Suppressor macrophage treated with lipopolysaccharide for 1 hour (primary cell): Measurements from ENCODE around the gene NAE1.
"Not testable (repeated sequence)": the region's sequence is repeated elsewhere in the genome, so short reads cannot be mapped to it uniquely, and the experiment has no call there.

Experiments
- DNase-seq, 3 donors: peaks; one replicate each; pipeline ENCODE4 v3.0.0-alpha.2; 2020 to 2022

The NAE1 gene

GRCh38 chr16:66830422-66831404 lies at the start of gene NAE1:
NAE1 (minus strand) TSS chr16:66830976; CDS start chr16:66830899, 77 bp downstream.
- peak; percentile 93 to 98 (median 97) for DNase-seq

- peak; percentile 79 to 83 (median 83) for DNase-seq
These were observed 47.3 kb upstream of the NAE1 start for GRCh38 chr16:66878067-66878466.

DNA sequence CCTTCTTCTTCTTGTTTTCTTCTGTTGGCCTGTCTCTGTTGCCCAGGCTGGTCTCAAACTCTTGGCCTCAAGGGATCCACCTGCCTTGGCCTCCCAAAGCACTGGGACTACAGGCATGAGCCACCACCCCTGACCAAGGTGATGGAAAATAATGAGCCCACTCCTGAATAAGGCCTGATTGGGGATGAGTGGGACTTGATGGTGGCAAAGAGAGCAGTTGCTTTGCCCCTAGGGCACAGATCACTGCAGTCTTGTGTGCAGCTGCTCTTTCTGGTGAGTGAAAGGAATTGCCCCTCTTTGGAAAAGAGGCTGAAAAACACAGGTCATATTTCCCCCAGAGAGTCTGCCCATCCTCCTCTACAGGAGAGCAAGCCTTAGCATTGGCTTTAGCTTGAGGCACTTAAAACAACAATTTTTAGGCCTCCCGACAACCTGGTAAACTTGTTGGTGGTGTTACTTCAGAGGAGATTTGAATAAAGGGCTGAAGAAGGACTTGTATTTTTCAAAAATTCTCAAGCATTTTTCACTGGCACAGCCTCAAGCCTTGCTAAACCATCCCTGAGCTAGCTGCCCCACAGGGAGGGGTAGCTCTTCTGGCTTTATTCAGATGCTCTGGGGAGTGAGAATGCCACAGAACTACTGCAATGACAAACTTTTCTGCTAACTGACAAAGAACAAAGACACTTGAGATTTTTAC lies 43.5 kb upstream of the NAE1 start:
- peak in 1 of 3 donors; percentile 13 for DNase-seq

- no peak for DNase-seq
These were observed 42.9 kb upstream of the NAE1 start for GRCh38 chr16:66873685-66874055.

- peak; percentile 99 to 100 (median 100) for DNase-seq
These were observed 42.3 kb upstream of the NAE1 start for GRCh38 chr16:66872943-66873684.

GRCh38 chr16:66872559-66872942 lies 41.8 kb upstream of the NAE1 start:
- DNase-seq: no peak

- DNase-seq: no peak
These were observed 41.1 kb upstream of the NAE1 start for GRCh38 chr16:66871840-66872239.

DNA sequence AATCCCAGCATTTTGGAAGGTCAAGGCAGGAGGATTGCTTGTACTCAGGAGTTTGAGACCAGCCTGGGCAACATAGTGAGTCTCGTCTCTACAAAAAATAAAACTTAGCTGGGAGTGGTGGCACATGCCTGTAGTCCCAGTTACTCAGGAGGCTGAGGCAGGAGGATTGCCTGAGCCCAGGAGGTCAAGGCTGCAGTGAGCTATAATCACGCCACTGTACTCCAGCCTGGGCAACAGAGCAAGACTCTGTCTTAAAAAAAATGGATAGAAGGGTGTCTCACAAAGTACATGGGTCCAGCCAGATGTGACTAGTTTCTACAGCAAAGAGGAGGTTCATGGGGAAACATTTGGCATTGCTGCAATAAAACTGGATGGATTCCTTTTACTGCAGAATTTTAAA lies 40.6 kb upstream of the NAE1 start:
- DNase-seq: not testable (repeated sequence)

DNA sequence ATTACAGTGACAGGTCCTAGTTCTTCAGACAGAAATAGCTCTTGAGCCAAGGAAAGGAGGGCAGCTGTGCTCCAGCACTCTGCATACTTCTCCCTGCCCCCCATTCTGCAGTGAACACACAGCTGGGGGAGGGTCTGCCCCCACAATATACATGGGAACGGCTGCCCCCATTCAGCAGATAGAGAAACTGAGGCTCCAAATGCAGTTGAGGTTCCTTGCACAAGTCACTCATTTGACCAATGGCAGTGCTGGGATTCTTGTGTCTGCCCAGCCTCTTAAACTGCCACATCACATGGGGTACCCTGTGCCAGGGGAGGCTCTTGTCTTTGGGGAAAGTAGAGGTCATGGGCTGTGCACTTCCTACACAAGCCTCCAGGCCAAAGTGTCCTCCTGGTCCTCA lies 38.6 kb upstream of the NAE1 start:
- peak in 1 of 3 donors; percentile 12 for DNase-seq

DNA sequence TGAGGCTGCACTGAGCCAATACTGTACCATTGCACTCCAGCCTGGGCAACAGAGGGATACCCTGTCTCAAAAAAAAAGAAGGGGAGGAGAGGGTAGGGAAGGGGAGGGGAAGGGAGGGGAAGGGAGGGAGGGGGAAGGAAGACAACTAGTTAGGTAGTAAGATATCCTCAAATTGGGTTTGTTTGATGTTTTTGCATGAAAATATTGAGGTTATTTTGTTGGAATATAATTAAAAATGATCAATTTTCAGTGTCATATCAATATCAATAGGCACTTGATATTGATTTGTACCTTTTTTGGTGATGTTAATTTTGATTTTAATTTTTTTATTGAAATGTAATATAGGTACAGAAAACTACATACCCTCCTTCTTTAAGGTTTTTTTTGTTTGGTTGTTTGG lies 32.9 kb upstream of the NAE1 start:
- no peak for DNase-seq

DNA sequence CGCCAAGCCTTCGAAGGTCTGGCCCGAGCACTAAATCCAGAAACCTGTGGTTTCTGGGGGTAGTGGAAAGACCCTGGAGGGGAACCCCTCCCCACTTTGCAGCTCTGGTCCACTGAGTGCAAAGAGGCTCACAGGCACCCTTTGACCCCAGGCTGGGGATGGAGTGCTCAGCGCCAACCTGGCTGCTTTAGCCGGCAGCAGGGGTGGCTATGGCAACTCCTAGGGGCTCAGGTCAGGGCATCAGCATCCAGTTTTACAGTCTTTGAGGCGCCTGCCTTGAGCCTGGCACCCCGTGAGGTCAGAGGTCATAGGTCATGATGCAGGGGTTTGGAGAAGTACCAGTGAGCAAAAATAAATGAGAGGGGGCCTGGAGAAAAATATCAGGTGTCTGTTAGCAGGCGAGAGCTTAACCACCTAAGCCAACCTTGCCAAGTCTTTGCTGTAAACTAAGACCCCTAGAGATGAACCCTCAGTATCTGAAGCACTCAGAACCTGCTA lies 31.3 kb upstream of the NAE1 start:
- no peak for DNase-seq

DNA sequence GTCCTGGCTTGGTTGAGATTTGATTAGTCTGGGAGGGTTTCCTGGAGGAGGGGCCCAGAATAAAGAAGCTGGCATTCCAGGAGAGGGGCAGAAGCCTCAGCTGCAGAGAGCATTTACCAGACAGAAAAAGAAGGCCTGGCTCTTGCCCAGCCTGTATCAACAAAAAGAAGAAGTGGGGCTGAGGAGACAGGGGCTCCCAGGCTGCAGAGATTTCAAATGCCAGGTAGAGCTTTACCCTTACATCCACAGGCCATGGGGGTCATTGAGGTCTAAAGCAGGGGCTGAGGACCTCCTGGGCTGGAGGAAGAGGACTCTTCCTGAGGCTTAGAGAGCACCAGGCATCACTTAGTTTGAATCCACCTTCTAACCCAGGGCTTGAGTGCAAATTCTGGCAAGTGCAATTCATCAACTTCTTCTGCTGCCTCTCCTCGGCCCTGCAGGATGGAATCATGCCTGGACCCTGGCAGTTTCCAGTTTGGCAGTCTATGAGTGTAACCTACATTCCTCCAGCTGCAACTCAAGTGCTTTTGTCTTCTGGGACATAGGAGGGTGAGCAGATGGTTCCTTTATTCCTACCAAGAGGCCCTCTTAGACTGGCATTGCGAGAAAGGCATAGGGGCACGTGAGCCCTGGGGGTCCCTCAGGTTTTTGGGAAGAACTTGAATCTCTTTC lies 28.8 kb upstream of the NAE1 start:
- no peak for DNase-seq

GRCh38 chr16:66858740-66859396 lies 28.1 kb upstream of the NAE1 start:
- DNase-seq: no peak

- no peak for DNase-seq
These were observed 26.7 kb upstream of the NAE1 start for GRCh38 chr16:66857437-66857836.

DNA sequence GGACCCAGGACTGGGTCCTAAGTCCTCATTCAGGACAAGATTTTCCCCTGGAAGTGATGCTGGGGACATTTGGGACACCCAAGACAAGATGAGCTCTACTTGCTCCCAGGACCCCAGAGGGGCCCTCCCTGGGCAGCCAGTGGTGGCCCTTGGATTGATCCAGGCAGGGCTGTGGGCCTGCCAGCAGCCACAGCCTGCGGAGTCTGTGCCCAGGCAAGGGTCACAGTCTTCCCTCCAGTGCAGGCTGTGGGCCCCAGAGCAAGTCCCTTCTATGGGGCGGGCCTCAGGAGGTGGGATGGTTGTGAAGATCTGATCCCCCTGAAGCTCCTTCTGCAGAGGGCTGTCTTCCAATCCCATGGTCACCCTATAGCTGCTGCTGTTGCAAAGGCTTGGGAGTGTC lies 26.0 kb upstream of the NAE1 start:
- no peak for DNase-seq

DNA sequence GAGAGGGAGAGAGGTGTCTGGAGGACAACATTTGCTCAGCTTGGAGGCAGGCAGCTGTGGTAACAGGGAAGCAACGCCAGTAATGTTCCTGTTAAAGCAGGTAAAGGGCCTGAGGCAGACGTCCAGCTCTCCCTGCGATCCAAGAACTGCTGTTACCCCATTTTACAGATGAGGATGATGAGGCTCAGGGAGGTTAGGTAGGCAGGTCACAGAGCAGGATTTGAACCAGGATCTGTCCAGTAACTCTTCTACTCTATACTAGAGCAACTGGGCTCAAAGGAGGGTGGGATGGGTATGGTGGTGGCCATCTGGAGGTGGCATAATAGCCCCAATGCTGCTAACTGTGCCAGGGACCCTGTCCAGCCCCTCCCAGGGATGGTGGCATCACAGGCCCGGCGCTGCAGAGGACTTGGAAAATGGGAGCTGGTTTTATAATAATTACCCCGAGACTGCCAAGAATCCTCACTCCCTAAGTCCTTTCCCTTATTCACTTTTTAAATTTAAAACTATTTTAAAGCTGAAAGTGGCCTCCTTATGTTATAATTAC lies 25.5 kb upstream of the NAE1 start:
- DNase-seq: no peak

- DNase-seq: peak; percentile 22 to 38 (median 27)
These were observed 22.7 kb upstream of the NAE1 start for GRCh38 chr16:66853261-66854139.

DNA sequence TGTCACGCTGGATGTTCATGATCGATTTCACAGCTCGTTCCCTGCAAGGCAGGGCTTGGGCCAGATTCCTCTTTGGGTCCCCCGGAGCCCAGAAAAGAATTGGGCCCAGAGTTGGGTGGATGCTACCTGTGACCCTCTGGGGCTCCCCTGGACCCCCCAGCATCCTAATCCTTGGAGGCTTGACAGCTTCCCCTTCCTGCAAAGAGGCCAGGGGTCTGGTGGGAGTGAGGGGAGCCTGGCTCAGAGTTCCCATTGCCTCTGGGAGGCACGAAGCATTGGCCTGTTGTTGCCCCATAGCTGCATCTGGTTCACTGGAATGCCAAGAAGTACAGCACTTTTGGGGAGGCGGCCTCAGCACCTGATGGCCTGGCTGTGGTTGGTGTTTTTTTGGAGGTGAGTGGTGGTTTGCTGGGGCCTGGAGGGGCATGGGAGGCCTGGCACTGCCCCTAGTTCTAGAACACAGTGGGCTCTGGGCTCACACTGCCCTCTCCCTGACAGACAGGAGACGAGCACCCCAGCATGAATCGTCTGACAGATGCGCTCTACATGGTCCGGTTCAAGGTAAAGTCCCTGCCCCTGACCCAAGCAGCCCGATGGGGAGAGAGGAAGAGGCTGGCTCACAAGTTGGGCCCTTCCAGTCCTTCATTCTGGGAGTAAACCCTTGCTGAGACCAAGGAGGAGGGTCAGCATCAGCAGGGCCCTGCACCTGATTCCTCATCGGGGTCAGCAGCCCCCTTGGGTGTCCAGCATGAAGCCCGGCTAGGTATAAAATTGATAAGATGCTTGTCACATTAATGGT lies 20.6 kb upstream of the NAE1 start:
- DNase-seq: no peak

- peak in 2 of 3 donors; percentile 34 to 37 for DNase-seq
These were observed 19.5 kb upstream of the NAE1 start for GRCh38 chr16:66850115-66850815.
